GM18907 (cell line): Measurements from ENCODE around the gene TMEM240.
"Not testable (repeated sequence)": the region's sequence is repeated elsewhere in the genome, so short reads cannot be mapped to it uniquely, and the experiment has no call there.

Experiments used
- ATAC-seq: cut with Tn5 transposase; IDR thresholded peaks from one replicate; pipeline ENCODE4 v1.9.1; 2021; ENCODE audit warnings: mild to moderate bottlenecking, moderate library complexity; ENCODE audit not compliant: unreplicated experiment

Gene TMEM240

GRCh38 chr1:1505801-1506200 is 34.6 kb downstream of the TMEM240 start:
- not testable (repeated sequence) for ATAC-seq

GRCh38 chr1:1505366-1505798 is 35.0 kb downstream of the TMEM240 start:
- not testable (repeated sequence) for ATAC-seq

- not testable (repeated sequence) for ATAC-seq
Measured at GRCh38 chr1:1504777-1505365, 35.6 kb downstream of the TMEM240 start.

GRCh38 chr1:1495461-1495975 is 44.9 kb downstream of the TMEM240 start:
- not testable (repeated sequence) for ATAC-seq

GRCh38 chr1:1494311-1494710 is 46.1 kb downstream of the TMEM240 start:
- not testable (repeated sequence) for ATAC-seq

GRCh38 chr1:1491601-1492000 is 48.8 kb downstream of the TMEM240 start:
- no peak for ATAC-seq

GRCh38 chr1:1490633-1491230 is 49.7 kb downstream of the TMEM240 start:
- ATAC-seq = no peak

GRCh38 chr1:1489861-1490260 is 50.6 kb downstream of the TMEM240 start:
- ATAC-seq = no peak

GRCh38 chr1:1489231-1489630 is 51.2 kb downstream of the TMEM240 start:
- ATAC-seq = no peak

- no peak for ATAC-seq
Measured at GRCh38 chr1:1487701-1488100, 52.7 kb downstream of the TMEM240 start.

GRCh38 chr1:1485755-1486317 is 54.6 kb downstream of the TMEM240 start:
- not testable (repeated sequence) for ATAC-seq

GRCh38 chr1:1484976-1485750 is 55.3 kb downstream of the TMEM240 start:
- not testable (repeated sequence) for ATAC-seq
